ENCODE results near the gene ARL5B. TPM values are rescaled to one million over a fixed set of nuclear protein-coding genes. Genes with fewer than 3 reads are reported as not detected.

Gene ARL5B
- total RNA-seq = 14.9 and 19.5 TPM in 2 replicates

GRCh38 chr10:18659125-18659818 lies at the start of gene ARL5B:
Gene ARL5B (plus strand): TSS chr10:18659431. CDS start chr10:18659638, 207 bp downstream.

DNA sequence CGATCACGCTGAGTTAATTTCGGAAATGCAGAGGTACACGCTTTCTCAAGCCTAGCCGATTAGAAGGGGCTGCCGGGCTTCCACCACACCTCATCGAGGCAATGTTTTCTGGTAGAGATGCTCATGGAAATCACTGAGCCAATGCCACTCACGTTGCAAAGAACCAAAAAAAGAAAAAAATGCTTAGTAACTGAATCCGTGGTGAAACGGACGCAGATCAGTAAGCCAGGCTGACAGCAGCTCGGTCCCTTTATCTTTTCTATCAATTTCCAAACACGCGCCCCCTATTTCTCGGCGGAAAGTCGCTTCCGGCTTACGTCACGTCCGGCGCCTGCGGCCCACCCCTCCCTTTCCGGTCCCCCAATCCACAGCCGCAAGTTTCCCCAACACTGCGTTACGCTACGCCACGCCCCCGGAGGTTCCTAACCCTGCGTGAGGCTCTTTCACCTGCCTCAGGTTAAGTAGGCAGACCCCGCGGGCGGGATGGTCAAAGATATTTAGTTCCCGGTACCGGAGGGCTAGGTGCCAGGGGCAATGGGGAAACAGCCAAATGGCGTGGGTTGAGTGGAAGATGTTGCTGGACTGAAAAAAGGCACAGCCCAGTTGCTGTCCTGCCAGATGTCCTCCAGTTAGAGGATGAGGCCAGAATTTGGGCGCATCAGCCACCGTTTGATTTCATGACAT lies 7.8 kb upstream of the ARL5B start, which contains the start of gene NSUN6:
TSS of gene NSUN6 (minus strand) at position 264 of the 684 bp plus-strand sequence. CDS start 384 bp downstream, outside the sequence.

Other genes starting within 250 kb of the ARL5B start
- gene NSUN6, start 7.8 kb upstream of the ARL5B start, total RNA-seq = 8.3 and 10.1 TPM in 2 replicates